BJ (cell line): ENCODE results near the gene AP2S1. TPM values are rescaled to one million over a fixed set of nuclear protein-coding genes. Genes with fewer than 3 reads are reported as not detected.
A peak's percentile ranks its signal among the peaks of the same experiment; 100 is the strongest.
"Not testable (repeated sequence)": the region's sequence is repeated elsewhere in the genome, so short reads cannot be mapped to it uniquely, and the experiment has no call there.

Experiments
- CTCF ChIA-PET: fragments of 350-600 bp; formaldehyde crosslinking; extraction: SDS; loops from one replicate; lab custom pipeline; 2021; ENCODE audit warnings: antibody characterized with exemption, inconsistent platforms; lab: Yijun Ruan, JAX
- POLR2A ChIA-PET: fragments of 300-600 bp; sonication (Branson Sonifier 250); formaldehyde crosslinking; extraction: SDS; loops from one replicate; lab custom pipeline; 2021; ENCODE audit warnings: antibody characterized with exemption; lab: Charles Lee
- DNase-seq: peaks from one replicate; pipeline ENCODE4 v3.0.0-alpha.2; 2011; ENCODE audit warnings: low read depth
- H3K27me3 ChIP-seq: 2 replicates; pipeline ENCODE4 v1.6.0; 2011; ENCODE audit warnings: low read length; ENCODE audit not compliant: control insufficient read depth, insufficient read depth
- H3K36me3 ChIP-seq: 2 replicates; pipeline ENCODE4 v1.5.1; 2011; ENCODE audit warnings: low read length; ENCODE audit not compliant: control insufficient read depth, insufficient read depth
- H3K4me3 ChIP-seq: 2 replicates; pipeline ENCODE4 v1.5.1; 2011; ENCODE audit warnings: low read depth, mild to moderate bottlenecking, control low read depth, low read length
- polyA plus RNA-seq: library from polyadenylated mRNA; depleted of rRNA; stranded (reverse); fragments of >200 nt; gene quantifications from 2 replicates; pipeline ENCODE4 v1.2.3, GENCODE V29; 2011
- TF ChIP-seq, protein P1 (sequence below): IDR thresholded peaks from 2 replicates; pipeline ENCODE4 v1.5.1; 2011; ENCODE audit warnings: low read depth, mild to moderate bottlenecking, control low read depth, inconsistent platforms, low read length, moderate library complexity; ENCODE audit not compliant: insufficient read depth

Gene AP2S1
- polyA plus RNA-seq, 1 experiment: 181 TPM

GRCh38 chr19:46878613-46879375, 28.1 kb upstream of the AP2S1 start:
- Histone ChIP-seq H3K27me3 (no peaks in the 10 kb centered on the region), H3K36me3 (no peaks in the 10 kb centered on the region), H3K4me3 (no peak overlapping the region)
- ChIA-PET POLR2A (no interaction called here), CTCF (interaction anchor here (1.2 to 1.5 kb wide), 3 partner anchors 10 to 24 kb away, joined by 3 read pairs; no protein-coding TSS in a partner anchor)
- TF ChIP-seq, protein P1, sequence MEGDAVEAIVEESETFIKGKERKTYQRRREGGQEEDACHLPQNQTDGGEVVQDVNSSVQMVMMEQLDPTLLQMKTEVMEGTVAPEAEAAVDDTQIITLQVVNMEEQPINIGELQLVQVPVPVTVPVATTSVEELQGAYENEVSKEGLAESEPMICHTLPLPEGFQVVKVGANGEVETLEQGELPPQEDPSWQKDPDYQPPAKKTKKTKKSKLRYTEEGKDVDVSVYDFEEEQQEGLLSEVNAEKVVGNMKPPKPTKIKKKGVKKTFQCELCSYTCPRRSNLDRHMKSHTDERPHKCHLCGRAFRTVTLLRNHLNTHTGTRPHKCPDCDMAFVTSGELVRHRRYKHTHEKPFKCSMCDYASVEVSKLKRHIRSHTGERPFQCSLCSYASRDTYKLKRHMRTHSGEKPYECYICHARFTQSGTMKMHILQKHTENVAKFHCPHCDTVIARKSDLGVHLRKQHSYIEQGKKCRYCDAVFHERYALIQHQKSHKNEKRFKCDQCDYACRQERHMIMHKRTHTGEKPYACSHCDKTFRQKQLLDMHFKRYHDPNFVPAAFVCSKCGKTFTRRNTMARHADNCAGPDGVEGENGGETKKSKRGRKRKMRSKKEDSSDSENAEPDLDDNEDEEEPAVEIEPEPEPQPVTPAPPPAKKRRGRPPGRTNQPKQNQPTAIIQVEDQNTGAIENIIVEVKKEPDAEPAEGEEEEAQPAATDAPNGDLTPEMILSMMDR: no peak
- DNase-seq: peak; percentile 68

DNA sequence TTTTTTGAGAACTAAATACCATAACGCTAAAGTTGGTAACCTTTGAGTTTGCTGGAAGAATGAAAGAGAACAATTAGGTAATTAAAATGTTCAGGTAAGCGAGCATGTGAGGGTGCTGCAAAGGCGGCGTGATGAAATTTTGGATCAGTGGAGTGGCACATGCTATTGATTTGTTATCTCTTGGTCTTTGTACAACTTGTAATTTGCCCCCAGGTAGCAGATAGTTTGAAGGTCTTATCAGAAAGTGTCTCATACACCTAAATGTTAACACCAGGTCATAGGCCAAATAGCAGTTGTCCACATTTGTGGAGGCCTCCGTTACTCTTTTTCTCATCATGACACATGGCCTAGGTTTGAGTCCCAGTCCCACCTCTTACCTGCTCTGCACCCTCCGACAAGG, 25.0 kb upstream of the AP2S1 start:
- Histone ChIP-seq H3K27me3 (no peaks in the 10 kb centered on the region), H3K36me3 (no peaks in the 10 kb centered on the region), H3K4me3 (no peak overlapping the region)
- ChIA-PET POLR2A (no interaction called here), CTCF (interaction anchor here (0.6 kb wide), 1 partner anchor 107 kb away, joined by 3 read pairs; no protein-coding TSS in a partner anchor)
- no peak for DNase-seq
- TF ChIP-seq, protein P1: no peak

GRCh38 chr19:46875234-46875633, 24.6 kb upstream of the AP2S1 start:
- TF ChIP-seq, protein P1: no peak
- no peak for DNase-seq
- H3K4me3 ChIP-seq: no peak overlapping the region
- ChIA-PET CTCF (interaction anchor here (0.6 kb wide), 1 partner anchor 107 kb away, joined by 3 read pairs; no protein-coding TSS in a partner anchor), POLR2A (no interaction called here)
- no peaks in the 10 kb centered on the region for H3K27me3 ChIP-seq
- H3K36me3 ChIP-seq: no peaks in the 10 kb centered on the region

- TF ChIP-seq, protein P1: no peak
- POLR2A ChIA-PET: interaction anchor here (0.6 kb wide), 1 partner anchor 22 kb away, joined by 3 read pairs; the partner anchor contains the start of gene AP2S1
- CTCF ChIA-PET: no interaction called here
- Histone ChIP-seq H3K27me3 (no peaks in the 10 kb centered on the region), H3K4me3 (no peak overlapping the region), H3K36me3 (no peaks in the 10 kb centered on the region)
- DNase-seq: no peak
These were observed 22.3 kb upstream of the AP2S1 start for GRCh38 chr19:46872967-46873366.

DNA sequence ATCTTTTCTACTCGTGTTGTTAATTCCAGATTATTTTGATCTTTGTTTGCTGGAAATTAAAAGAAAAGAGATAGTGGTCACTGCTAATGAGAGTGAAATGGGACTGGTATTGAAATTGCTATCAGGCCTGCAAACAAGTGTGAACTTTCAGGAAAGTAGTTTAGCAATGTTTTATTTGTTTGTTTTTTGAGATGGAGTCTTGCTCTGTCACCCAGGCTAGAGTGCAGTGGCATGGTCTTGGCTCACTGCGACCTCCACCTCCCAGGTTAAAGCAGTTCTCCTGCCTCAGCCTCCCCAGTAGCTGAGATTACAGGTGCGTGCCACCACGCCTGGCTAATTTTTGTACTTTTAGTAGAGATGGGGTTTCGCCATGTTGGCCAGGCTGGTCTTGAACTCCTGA, 20.5 kb upstream of the AP2S1 start:
- H3K36me3 ChIP-seq, H3K27me3 ChIP-seq, H3K4me3 ChIP-seq, POLR2A ChIA-PET, DNase-seq: not testable (repeated sequence)
- CTCF ChIA-PET: interaction anchor here (0.9 kb wide), 1 partner anchor 9 kb away, joined by 4 read pairs; no protein-coding TSS in a partner anchor
